ENCODE data around the gene H2BK1.

H2BK1 gene

DNA sequence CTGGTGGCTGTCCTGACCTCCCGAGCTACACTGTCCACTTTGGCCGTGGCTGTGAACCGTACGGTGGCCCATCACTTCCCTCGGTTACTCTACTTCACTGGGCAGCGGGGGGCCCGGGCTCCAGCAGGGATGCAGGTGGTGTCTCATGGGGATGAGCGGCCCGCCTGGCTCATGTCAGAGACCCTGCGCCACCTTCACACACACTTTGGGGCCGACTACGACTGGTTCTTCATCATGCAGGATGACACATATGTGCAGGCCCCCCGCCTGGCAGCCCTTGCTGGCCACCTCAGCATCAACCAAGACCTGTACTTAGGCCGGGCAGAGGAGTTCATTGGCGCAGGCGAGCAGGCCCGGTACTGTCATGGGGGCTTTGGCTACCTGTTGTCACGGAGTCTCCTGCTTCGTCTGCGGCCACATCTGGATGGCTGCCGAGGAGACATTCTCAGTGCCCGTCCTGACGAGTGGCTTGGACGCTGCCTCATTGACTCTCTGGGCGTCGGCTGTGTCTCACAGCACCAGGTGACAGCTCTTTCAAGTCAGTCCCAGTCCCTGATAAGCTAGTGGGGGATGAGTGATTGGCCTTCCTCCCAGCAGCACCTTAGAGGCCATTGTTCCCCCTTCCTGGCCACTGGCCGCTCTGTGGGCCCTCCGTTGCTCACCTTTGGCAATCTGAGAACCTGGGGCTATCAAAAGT lies 25.0 kb upstream of the H2BK1 start:
- no peak for DNase-seq (ENCODE audit: extremely low read depth, low read depth)
- TF ChIP-seq, protein P1, sequence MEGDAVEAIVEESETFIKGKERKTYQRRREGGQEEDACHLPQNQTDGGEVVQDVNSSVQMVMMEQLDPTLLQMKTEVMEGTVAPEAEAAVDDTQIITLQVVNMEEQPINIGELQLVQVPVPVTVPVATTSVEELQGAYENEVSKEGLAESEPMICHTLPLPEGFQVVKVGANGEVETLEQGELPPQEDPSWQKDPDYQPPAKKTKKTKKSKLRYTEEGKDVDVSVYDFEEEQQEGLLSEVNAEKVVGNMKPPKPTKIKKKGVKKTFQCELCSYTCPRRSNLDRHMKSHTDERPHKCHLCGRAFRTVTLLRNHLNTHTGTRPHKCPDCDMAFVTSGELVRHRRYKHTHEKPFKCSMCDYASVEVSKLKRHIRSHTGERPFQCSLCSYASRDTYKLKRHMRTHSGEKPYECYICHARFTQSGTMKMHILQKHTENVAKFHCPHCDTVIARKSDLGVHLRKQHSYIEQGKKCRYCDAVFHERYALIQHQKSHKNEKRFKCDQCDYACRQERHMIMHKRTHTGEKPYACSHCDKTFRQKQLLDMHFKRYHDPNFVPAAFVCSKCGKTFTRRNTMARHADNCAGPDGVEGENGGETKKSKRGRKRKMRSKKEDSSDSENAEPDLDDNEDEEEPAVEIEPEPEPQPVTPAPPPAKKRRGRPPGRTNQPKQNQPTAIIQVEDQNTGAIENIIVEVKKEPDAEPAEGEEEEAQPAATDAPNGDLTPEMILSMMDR (IDR thresholded peaks at IDR 0.05; ENCODE audit: low read depth, low read length) = no peak

- no peak for DNase-seq (ENCODE audit: extremely low read depth, low read depth)
- TF ChIP-seq, protein P1 (IDR thresholded peaks at IDR 0.05; ENCODE audit: low read depth, low read length) = no peak
Observed at GRCh38 chr7:151233804-151234203, 23.5 kb upstream of the H2BK1 start.

DNA sequence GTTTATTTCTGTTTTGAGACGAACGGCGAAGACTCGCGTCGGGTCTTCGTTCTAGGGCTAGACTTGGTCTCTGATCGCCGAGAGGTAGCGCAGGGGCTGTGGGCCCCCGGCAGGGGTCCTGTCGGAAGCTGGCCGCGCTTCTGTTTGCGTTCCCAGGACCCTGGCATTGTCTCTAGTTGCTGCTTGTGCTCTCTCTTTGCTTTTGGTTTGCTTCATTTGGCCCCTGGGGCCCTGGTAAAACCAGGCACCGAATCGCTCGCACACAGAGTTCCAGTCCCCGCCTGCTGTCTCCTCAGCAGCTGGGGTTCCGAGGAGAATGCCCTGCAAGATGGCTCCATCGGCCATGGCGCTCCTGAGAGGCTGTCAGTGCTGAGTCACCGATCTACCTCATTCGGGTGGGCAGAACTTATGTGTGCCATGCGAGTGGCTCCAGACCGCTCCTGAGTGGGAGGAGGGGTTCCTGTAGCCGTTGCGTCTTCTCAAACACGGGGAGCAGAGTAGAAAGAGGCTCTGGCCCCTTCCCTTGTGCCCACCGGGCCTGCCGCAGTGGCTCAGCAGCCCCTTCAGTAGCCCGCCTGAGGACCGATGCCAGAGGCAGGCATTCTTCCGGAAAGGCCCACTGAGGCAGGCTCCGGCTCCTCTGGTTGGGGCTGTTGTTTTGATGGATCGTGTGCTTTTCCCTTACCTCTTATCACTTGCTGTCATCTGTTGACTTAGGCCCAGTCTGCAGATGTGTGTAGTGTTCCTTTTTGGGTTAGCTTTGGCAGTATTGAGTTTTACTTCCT lies 22.8 kb upstream of the H2BK1 start:
- TF ChIP-seq, protein P1 (IDR thresholded peaks at IDR 0.05; ENCODE audit: low read depth, low read length) = no peak
- DNase-seq (ENCODE audit: extremely low read depth, low read depth) = peak; percentile 38

DNA sequence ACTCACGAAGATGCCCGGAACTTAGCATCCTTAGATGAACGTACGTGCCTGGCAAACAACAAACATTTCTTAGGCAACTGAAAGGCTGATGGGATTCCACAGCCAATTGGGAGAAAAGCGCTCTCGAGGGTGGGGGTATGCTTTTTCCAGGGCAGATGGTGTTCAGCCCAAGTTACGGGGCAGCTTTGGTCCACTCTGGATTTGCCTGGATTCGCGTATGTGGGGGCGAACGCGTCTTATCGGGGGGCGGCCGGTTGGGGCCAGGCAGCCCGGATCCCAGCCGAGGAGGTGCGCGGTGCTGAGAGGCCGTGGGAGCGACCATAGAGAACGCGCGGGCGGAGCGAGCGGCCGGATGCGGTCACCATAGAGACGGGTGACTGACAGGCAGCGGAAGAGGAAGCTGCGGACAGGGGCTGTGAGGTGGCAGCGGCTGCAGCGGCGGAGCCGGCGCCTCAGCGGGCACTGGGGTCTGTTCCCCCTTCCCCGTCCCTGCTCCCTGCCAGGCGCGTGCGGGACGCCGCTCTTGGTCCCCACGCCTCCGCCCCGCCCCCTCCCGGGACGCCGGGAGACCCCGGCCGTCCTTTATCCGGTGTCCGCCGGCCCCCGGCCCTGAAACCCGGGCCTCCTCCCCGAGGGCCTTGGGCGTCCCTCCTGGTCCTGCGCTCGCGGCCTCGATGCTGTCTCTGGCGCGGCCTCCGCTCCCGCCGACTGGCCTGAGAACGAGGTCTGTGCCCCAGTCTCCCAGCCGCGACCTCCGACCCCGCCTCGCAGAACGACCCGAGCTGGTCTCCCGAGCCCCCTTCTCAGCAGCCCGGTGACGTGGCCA lies 22.0 kb upstream of the H2BK1 start, which contains the start of gene CHPF2:
TSS of gene CHPF2 (plus strand) at position 393 of the 826 bp plus-strand sequence. CDS start 1,529 bp downstream, outside the sequence.
- TF ChIP-seq, protein P1 (IDR thresholded peaks at IDR 0.05; ENCODE audit: low read depth, low read length) = no peak
- DNase-seq (ENCODE audit: extremely low read depth, low read depth) = peak; percentile 44

DNA sequence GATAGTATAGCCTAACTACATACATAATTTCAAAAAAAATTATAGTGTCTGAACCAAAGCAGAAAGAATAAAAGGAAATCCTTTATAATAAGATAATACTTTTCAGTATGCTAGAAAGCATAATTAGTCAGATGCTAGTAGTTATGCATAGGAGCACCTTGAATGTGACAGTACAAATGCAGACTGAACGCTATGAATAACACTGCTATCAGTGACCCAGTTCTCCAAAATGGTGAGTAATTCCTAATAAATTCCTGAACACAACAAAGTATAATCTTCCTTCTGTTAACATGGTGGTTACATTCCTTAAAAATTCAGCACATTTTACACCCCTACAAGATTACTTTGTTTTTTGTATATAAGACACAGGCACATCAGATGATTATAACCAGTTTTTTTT lies 20.8 kb upstream of the H2BK1 start:
- no peak for DNase-seq (ENCODE audit: extremely low read depth, low read depth)
- TF ChIP-seq, protein P1 (IDR thresholded peaks at IDR 0.05; ENCODE audit: low read depth, low read length) = no peak

GRCh38 chr7:151229249-151229648 lies 19.0 kb upstream of the H2BK1 start:
- DNase-seq (ENCODE audit: extremely low read depth, low read depth) = no peak
- TF ChIP-seq, protein P1 (IDR thresholded peaks at IDR 0.05; ENCODE audit: low read depth, low read length) = no peak
